Epithelial cell of esophagus (primary cell): ENCODE results near the gene ZAP70.

Experiments
- DNase-seq: peaks from one replicate; pipeline ENCODE4 v3.0.0; 2010; ENCODE audit warnings: low read depth
- H3K4me3 ChIP-seq: 2 replicates; pipeline ENCODE4 v1.5.1; 2011; ENCODE audit warnings: mild to moderate bottlenecking, low read length, control low read depth
- TF ChIP-seq, protein P1 (sequence below): IDR thresholded peaks from 2 replicates; pipeline ENCODE4 v1.5.1; 2011; ENCODE audit warnings: low read depth, mild to moderate bottlenecking, low read length, control low read depth, inconsistent platforms; ENCODE audit not compliant: insufficient read depth; ENCODE audit errors: missing control alignments

ZAP70 gene

GRCh38 chr2:97736185-97736584 lies 22.8 kb downstream of the ZAP70 start:
- TF ChIP-seq, protein P1, sequence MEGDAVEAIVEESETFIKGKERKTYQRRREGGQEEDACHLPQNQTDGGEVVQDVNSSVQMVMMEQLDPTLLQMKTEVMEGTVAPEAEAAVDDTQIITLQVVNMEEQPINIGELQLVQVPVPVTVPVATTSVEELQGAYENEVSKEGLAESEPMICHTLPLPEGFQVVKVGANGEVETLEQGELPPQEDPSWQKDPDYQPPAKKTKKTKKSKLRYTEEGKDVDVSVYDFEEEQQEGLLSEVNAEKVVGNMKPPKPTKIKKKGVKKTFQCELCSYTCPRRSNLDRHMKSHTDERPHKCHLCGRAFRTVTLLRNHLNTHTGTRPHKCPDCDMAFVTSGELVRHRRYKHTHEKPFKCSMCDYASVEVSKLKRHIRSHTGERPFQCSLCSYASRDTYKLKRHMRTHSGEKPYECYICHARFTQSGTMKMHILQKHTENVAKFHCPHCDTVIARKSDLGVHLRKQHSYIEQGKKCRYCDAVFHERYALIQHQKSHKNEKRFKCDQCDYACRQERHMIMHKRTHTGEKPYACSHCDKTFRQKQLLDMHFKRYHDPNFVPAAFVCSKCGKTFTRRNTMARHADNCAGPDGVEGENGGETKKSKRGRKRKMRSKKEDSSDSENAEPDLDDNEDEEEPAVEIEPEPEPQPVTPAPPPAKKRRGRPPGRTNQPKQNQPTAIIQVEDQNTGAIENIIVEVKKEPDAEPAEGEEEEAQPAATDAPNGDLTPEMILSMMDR = no peak
- H3K4me3 ChIP-seq = no peak overlapping the region
- DNase-seq = no peak

- H3K4me3 ChIP-seq = no peak overlapping the region
- DNase-seq = no peak
- TF ChIP-seq, protein P1 = no peak
Measured at GRCh38 chr2:97736608-97737330, 23.4 kb downstream of the ZAP70 start.

DNA sequence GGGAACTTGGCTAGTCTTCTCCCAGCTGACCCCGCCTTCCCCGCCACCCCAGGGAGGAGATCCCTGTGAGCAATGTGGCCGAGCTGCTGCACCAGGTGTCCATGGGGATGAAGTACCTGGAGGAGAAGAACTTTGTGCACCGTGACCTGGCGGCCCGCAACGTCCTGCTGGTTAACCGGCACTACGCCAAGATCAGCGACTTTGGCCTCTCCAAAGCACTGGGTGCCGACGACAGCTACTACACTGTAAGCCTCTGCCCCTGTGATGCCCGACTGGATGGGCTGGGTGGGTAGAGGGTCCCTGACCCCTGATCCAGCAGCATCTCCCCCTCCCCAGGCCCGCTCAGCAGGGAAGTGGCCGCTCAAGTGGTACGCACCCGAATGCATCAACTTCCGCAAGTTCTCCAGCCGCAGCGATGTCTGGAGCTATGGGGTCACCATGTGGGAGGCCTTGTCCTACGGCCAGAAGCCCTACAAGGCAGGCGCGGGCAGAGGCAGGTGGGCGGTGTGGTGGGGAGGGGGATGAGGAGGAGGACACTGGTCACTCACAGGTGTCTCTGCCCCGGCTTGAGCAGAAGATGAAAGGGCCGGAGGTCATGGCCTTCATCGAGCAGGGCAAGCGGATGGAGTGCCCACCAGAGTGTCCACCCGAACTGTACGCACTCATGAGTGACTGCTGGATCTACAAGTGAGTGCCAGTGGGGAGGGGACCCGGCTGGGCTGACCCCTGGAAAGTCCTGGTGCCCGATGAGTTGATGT lies 24.2 kb downstream of the ZAP70 start:
- TF ChIP-seq, protein P1 = no peak
- H3K4me3 ChIP-seq = no peak overlapping the region
- no peak for DNase-seq

DNA sequence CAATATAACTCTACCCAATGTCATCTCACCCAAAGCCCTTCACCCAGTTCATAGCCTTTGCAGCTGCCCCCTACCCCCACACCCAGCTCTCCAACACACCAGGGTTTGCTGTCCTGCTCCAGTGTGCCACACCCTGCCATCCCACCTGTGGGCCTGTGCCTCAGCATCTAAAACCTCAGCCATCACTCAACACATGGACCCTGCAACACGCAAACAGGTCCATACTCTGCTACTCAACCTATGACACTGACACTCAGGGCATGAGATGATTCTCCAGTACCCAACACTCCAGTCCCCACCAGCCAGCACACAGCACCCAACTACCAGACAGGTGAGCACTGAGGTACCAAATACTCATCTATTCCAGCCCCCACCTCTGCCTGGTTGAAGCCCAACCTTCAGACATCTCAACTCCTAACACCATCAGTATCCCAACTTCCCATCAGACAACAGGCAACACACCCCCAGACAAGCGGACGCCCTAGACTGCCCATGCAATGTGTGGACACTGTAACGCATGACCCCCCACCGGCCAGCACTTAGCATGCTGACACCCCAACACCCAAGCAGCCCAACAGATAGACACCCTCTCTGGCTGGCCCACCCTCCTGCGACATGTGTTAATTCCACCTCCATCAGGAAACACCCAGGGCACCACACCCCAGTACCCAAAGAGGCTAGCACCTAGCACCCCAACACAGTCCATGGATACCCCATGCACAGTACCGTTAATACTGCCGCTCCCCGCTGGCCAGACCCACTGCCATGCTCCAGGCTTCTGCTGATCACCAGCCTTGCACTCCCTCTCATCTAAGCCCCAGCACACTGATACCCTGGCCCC lies 25.0 kb downstream of the ZAP70 start:
- no peak overlapping the region for H3K4me3 ChIP-seq
- TF ChIP-seq, protein P1 = no peak
- DNase-seq = no peak

- no peak for DNase-seq
- TF ChIP-seq, protein P1 = no peak
- no peak overlapping the region for H3K4me3 ChIP-seq
Measured at GRCh38 chr2:97739020-97739892, 25.9 kb downstream of the ZAP70 start.

DNA sequence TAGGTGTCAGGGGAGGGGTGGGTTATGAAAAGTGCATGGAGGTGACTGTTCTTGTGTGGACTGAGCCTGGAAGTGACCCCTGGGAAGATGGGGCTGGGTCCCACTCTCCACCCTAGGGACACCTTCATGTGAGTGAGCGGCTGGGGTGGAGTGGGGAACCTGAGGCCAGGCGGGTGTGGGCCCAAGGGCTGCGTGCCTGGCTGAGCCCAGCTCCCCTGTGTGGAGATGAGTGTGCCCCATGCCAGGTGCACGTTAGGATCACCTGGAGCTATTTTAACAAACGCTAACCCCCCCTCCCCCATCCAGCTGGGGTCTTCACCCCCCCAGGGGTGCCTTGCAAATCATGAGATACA lies 26.5 kb downstream of the ZAP70 start:
- no peak for DNase-seq
- no peak overlapping the region for H3K4me3 ChIP-seq
- TF ChIP-seq, protein P1 = no peak
